LNCAP (cell line): ENCODE results near the gene ESPN.

Experiments used
- TF ChIP-seq, protein P1 (sequence below): fragments of 450-650 bp; IDR thresholded peaks from 2 replicates; pipeline ENCODE4 v1.5.1; 2017; ENCODE audit warnings: mild to moderate bottlenecking

Gene ESPN

DNA sequence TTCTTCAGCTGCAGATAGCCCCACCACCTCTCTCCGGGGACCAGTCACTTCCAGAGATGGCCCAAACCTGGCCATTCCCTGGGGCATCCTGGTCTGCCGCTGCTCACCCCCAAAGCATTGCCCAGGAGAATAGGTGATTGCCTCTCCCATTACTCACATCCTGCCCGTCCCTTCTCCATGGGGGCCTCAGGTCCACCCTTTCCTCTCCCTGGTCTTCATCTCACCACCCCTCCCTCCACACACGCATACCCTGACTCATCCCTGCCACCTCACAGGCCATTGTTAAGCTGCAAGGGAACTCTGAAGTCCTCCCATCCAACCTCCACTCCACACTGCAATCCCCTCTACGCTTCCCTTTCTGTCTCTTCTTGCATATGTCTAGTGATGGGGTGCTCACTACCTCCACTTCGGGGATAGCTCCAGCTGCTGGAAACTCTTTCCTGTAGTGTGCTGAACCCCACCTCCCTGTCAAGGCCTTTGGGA lies 66.9 kb downstream of the ESPN start, which contains the start of gene PLEKHG5:
Gene PLEKHG5 (minus strand): TSS at position 188 of the 483 bp plus-strand sequence. CDS start 14,096 bp downstream, outside the sequence.
- TF ChIP-seq, protein P1, sequence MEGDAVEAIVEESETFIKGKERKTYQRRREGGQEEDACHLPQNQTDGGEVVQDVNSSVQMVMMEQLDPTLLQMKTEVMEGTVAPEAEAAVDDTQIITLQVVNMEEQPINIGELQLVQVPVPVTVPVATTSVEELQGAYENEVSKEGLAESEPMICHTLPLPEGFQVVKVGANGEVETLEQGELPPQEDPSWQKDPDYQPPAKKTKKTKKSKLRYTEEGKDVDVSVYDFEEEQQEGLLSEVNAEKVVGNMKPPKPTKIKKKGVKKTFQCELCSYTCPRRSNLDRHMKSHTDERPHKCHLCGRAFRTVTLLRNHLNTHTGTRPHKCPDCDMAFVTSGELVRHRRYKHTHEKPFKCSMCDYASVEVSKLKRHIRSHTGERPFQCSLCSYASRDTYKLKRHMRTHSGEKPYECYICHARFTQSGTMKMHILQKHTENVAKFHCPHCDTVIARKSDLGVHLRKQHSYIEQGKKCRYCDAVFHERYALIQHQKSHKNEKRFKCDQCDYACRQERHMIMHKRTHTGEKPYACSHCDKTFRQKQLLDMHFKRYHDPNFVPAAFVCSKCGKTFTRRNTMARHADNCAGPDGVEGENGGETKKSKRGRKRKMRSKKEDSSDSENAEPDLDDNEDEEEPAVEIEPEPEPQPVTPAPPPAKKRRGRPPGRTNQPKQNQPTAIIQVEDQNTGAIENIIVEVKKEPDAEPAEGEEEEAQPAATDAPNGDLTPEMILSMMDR: no peak

DNA sequence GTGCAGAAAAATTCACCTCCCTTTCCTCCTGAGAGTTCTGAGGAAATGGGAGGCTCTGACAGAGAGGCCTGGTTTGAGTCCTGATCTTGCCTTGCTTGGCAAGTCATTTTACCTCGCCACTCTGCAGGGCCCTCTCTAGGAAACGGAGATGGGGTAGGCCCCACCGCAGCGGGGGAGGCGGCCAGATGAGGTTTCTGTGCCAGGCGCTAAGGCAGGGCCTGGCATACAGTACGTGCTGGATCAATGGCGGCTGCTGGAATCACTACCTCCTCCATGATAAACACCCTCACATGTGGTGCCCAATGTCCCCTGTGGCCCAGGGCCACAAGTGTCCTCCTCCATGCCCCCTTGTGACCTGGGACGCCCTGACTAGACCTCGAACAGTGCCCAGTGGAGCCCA lies 67.4 kb downstream of the ESPN start:
- TF ChIP-seq, protein P1: no peak

DNA sequence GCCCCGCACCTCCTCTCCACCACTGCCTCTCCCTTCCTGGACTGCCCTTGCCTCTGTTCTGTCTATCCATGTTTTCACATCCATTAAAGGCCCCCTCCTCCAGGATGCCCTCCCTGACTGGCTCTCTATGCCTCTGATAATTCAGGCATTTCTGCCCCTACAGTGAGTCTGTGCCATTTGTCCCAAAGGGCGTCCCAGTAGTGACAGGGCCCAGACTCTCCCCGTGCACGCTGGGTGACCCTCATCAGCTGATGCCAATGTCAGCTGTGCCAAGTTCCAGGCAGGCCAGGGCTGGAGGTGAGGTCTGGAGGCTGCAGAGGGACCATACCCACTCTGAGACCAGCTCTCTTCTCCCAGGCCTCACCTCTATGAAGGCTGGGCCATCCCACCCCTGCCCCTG lies 70.1 kb downstream of the ESPN start:
- TF ChIP-seq, protein P1: no peak

DNA sequence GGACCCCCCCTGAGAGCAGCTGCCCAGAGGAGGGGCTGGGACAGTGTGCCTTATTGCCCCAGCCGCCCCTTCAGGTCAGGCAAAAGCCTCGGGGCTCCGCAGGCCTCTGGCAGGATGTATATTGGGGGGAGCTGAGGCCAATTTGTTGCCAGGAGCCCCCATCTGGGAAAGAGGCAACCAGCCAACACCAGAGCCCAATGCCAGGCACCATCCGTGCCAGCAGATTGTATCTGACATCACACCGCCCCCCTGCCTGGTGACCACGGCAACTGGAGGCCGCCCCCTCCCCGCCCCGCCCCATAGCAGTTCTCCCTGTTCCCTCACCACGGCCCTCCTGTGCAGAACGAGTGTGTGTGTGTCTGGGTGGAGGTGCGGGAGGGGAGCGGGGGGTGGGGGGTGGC lies 70.5 kb downstream of the ESPN start:
- TF ChIP-seq, protein P1: no peak

DNA sequence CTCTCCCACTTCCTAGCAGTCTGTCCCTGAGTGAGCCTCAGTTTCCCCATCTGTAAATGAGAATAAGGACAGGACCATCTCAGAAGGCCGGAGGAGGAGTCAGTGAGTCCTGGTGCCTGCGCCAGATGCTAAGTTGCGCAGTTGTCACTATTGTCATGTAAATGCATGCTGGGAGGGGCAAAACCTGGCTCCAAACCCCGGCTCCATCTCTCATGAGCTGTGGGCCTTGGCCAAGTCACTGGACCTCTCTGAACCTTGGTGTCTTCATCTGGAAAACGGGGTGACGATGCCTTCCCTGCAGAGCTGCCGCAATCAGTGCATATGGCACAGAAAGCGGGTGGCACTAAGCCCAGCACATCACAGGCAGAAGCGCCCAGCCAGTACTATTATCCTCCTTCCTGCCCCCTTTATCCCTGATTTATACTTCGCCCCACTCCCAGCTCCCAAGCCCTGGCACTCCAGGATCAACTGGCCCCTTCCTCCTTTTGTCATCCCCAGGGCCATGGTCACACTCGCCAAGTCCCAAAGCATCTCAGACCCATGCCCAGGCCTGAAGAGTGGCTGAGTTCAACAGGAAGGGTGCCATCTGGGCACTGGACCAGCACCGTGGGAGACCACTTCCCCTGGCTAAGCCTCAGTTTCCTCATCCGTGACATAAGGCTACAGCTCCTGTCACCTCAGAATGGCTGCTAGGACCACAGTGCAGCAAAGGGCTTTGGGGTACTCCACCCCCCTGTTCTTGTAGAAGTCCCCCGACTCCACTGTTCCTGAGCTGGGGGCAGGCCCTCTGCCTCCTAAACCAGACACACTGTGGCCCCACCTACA lies 71.2 kb downstream of the ESPN start:
- TF ChIP-seq, protein P1: no peak

DNA sequence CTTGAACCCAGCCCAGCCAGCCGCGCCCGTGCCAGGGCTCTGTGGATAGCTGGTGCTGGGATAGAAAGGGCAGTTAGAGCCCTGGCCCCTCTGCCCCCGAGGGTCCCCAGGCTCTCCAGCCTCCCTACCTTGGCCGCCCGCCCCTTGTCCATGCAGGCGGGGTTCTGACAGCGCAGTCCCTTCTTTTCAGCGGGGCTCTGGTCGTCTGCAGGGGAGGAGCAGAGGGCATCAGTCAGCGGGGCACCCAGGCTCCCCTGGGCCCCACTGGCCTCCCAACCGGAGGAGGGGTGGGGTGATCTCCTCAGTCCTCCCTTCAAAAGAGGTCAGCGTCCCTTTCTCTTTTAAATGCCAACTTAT lies 71.8 kb downstream of the ESPN start:
- TF ChIP-seq, protein P1: no peak

DNA sequence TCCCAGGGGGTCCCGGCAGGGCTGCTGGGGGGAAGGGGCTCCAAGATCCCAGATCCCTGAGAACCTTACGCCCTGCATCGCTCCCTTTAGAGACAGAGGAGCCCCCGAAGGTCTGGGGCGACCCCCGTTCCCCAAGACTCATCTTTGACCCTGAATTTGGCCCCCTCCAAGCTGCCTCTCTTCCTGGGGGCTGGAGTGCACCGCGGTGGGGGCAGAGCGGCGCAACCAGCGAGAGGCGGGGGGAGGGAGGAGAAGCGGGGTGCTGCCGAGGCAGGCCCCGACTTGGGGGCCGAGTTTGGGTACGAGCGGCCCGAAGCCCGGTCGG lies 72.3 kb downstream of the ESPN start:
- TF ChIP-seq, protein P1: no peak
